Measurements from ENCODE around the gene FBXO21.

FBXO21 gene

GRCh38 chr12:117142094-117142493 is 48.2 kb downstream of the FBXO21 start:
- peaks cover 6 to 7% of the 10 kb centered on the region in 2 donors for H3K4me1 ChIP-seq (ENCODE audit: control insufficient read depth in 1 of 2, insufficient read depth in 2 of 2, low read length in 2 of 2)
- H3K9me3 ChIP-seq (ENCODE audit: control insufficient read depth in 1 of 2, low read length in 2 of 2) = no peaks in the 10 kb centered on the region
- H3K27me3 ChIP-seq (ENCODE audit: control insufficient read depth in 1 of 2, insufficient read depth in 2 of 2, low read length in 2 of 2) = no peaks in the 10 kb centered on the region
- H3K4me3 ChIP-seq (ENCODE audit: low read depth in 1 of 2, low read length in 2 of 2) = no peak overlapping the region
- H3K36me3 ChIP-seq (ENCODE audit: control insufficient read depth in 1 of 2, insufficient read depth in 2 of 2, low read length in 2 of 2) = peaks cover 9 to 30% of the 10 kb centered on the region in 2 donors
- no peak overlapping the region for H3K27ac ChIP-seq (ENCODE audit: low read depth, low read length)
- no peak overlapping the region for H3K9ac ChIP-seq (ENCODE audit: low read depth in 1 of 2, low read length in 2 of 2)

DNA sequence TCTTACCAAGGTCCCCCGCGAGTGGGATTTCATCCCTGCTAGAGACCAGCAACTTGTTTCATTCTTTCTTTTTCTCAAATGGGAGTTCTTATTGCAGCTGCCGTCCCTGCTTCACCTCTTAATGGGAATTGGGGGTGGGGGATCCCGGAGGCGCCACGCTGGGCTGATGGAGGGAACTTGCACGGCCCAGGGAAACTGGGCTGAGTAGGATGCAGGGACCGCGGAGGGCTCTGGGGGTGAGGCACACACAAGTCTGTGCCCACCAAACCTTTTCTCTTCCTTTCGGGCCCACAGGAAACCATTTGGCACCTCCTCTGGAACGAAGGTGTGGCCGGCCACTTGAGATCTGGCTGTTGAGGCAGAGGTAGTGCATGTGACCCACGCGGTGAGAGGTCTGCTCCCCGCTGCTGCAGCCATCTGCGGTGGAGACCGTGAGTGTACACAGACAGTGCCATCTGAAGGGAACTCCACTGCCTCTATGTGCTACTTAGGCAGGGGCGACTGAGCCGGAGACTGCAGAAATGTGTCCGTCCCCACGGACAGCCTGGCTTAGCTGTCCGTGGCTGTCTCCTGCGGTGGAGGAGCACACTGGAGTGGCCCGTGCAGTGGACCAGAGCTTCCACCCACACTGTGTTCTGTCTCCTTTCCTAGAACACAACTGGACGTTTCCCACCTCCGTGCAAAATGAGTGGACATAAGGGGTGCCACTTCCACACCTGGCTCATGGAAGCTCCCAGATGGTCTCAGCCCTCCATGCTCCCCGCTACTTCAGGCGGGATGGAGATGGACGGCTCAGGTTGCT is 49.0 kb downstream of the FBXO21 start:
- H3K9me3 ChIP-seq (ENCODE audit: control insufficient read depth in 1 of 2, low read length in 2 of 2) = no peaks in the 10 kb centered on the region
- peaks cover 6 to 7% of the 10 kb centered on the region in 2 donors for H3K4me1 ChIP-seq (ENCODE audit: control insufficient read depth in 1 of 2, insufficient read depth in 2 of 2, low read length in 2 of 2)
- no peaks in the 10 kb centered on the region for H3K27me3 ChIP-seq (ENCODE audit: control insufficient read depth in 1 of 2, insufficient read depth in 2 of 2, low read length in 2 of 2)
- no peak overlapping the region for H3K9ac ChIP-seq (ENCODE audit: low read depth in 1 of 2, low read length in 2 of 2)
- no peak overlapping the region for H3K4me3 ChIP-seq (ENCODE audit: low read depth in 1 of 2, low read length in 2 of 2)
- no peak overlapping the region for H3K27ac ChIP-seq (ENCODE audit: low read depth, low read length)
- H3K36me3 ChIP-seq (ENCODE audit: control insufficient read depth in 1 of 2, insufficient read depth in 2 of 2, low read length in 2 of 2) = peaks cover 9 to 25% of the 10 kb centered on the region in 2 donors

DNA sequence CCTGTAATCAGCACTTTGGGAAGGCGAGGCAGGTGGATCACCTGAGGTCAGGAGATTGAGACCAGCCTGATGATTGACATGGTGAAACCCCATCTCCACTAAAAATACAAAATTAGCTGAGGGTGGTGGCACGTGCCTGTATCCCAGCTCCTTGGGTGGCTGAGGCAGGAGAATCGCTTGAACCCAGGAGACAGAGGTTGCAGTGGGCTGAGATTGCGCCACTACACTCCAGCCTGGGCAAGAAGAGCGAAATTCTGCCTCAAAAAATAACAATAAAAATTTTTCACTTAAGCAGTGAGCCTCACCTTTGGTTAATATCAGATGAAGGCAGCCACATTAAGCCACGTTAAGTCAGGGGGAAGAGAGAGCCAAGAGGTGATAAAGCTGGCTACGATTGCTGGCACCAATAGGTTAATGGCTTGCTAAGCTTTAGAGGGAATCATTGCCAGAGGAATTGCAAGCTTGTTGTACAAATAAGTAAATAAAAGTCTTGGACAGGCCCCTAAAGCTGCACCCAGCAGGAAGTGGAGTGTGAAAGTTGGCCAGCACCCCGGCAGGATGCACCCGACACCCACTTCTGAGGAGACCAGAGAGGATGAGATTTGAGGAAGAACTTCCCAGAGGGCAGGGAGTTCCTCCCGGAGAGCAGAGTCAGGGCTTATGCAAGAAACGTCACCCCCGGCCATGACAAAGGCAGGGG is 49.7 kb downstream of the FBXO21 start:
- no peak overlapping the region for H3K27ac ChIP-seq (ENCODE audit: low read depth, low read length)

GRCh38 chr12:117139025-117139717 is 51.1 kb downstream of the FBXO21 start:
- Histone ChIP-seq H3K27ac (ENCODE audit: low read depth, low read length) (no peak overlapping the region), H3K27me3 (ENCODE audit: control insufficient read depth in 1 of 2, insufficient read depth in 2 of 2, low read length in 2 of 2) (no peaks in the 10 kb centered on the region), H3K9ac (ENCODE audit: low read depth in 1 of 2, low read length in 2 of 2) (no peak overlapping the region), H3K4me3 (ENCODE audit: low read depth in 1 of 2, low read length in 2 of 2) (no peak overlapping the region), H3K36me3 (ENCODE audit: control insufficient read depth in 1 of 2, insufficient read depth in 2 of 2, low read length in 2 of 2) (peaks cover 1 to 7% of the 10 kb centered on the region in 2 donors), H3K4me1 (ENCODE audit: control insufficient read depth in 1 of 2, insufficient read depth in 2 of 2, low read length in 2 of 2) (peaks cover 6 to 7% of the 10 kb centered on the region in 2 donors), H3K9me3 (ENCODE audit: control insufficient read depth in 1 of 2, low read length in 2 of 2) (no peaks in the 10 kb centered on the region)

More for the DNA sequence above, 49.7 kb downstream of the FBXO21 start:
- Histone ChIP-seq H3K36me3 (ENCODE audit: control insufficient read depth in 1 of 2, insufficient read depth in 2 of 2, low read length in 2 of 2) (peaks cover 9 to 17% of the 10 kb centered on the region in 2 donors), H3K4me1 (ENCODE audit: control insufficient read depth in 1 of 2, insufficient read depth in 2 of 2, low read length in 2 of 2) (peaks cover 6 to 7% of the 10 kb centered on the region in 2 donors), H3K4me3 (ENCODE audit: low read depth in 1 of 2, low read length in 2 of 2) (no peak overlapping the region), H3K9ac (ENCODE audit: low read depth in 1 of 2, low read length in 2 of 2) (no peak overlapping the region), H3K9me3 (ENCODE audit: control insufficient read depth in 1 of 2, low read length in 2 of 2) (no peaks in the 10 kb centered on the region), H3K27me3 (ENCODE audit: control insufficient read depth in 1 of 2, insufficient read depth in 2 of 2, low read length in 2 of 2) (no peaks in the 10 kb centered on the region)

DNA sequence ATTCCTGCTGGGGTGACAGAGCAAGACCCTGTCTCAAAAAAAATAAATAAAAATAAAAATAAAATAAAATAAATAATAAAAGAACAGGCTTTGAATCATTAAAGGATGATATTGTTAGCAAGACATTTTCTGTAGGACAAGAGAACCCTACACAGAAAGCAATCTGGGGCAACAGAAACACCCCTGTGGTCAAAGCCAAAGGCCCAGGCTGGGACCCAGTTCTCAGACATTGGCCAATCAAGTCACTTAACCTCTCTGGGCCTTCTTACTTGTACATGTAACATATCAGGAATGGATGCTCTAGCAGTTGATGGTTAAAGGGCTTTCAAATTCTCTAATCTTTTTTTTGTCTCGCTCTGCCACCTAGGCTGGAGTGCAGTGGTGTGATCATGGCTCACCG is 55.5 kb downstream of the FBXO21 start:
- Histone ChIP-seq H3K27ac (ENCODE audit: low read depth, low read length) (no peak overlapping the region), H3K4me1 (ENCODE audit: control insufficient read depth in 1 of 2, insufficient read depth in 2 of 2, low read length in 2 of 2) (no peaks in the 10 kb centered on the region), H3K4me3 (ENCODE audit: low read depth in 1 of 2, low read length in 2 of 2) (no peak overlapping the region), H3K27me3 (ENCODE audit: control insufficient read depth in 1 of 2, insufficient read depth in 2 of 2, low read length in 2 of 2) (no peaks in the 10 kb centered on the region), H3K9me3 (ENCODE audit: control insufficient read depth in 1 of 2, low read length in 2 of 2) (no peaks in the 10 kb centered on the region), H3K9ac (ENCODE audit: low read depth in 1 of 2, low read length in 2 of 2) (no peak overlapping the region), H3K36me3 (ENCODE audit: control insufficient read depth in 1 of 2, insufficient read depth in 2 of 2, low read length in 2 of 2) (no peaks in the 10 kb centered on the region)

DNA sequence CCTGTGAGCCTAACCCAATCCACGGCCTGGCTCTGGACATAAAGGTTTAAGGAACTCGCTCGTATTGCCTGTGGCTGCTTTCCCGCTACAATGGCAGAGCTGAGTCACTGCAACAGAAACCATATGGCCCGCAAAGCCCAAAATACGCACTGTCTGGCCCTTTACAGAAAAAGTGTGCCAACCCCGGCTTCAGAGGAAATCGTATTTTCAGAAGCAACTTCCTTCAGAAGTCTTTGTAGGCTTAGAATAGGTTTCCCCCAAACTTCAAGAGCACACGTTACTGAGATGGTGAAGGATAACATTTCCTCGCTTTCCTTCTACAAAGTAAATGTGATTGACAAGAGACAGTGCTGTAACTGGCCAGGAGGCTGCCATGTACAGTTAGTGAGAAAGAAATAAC is 56.2 kb downstream of the FBXO21 start:
- Histone ChIP-seq H3K36me3 (ENCODE audit: control insufficient read depth in 1 of 2, insufficient read depth in 2 of 2, low read length in 2 of 2) (no peaks in the 10 kb centered on the region), H3K9ac (ENCODE audit: low read depth in 1 of 2, low read length in 2 of 2) (no peak overlapping the region), H3K27me3 (ENCODE audit: control insufficient read depth in 1 of 2, insufficient read depth in 2 of 2, low read length in 2 of 2) (no peaks in the 10 kb centered on the region), H3K4me3 (ENCODE audit: low read depth in 1 of 2, low read length in 2 of 2) (no peak overlapping the region), H3K4me1 (ENCODE audit: control insufficient read depth in 1 of 2, insufficient read depth in 2 of 2, low read length in 2 of 2) (no peaks in the 10 kb centered on the region), H3K9me3 (ENCODE audit: control insufficient read depth in 1 of 2, low read length in 2 of 2) (no peaks in the 10 kb centered on the region), H3K27ac (ENCODE audit: low read depth, low read length) (no peak overlapping the region)

GRCh38 chr12:117130801-117131200 is 59.5 kb downstream of the FBXO21 start:
- no peaks in the 10 kb centered on the region for H3K4me1 ChIP-seq (ENCODE audit: control insufficient read depth in 1 of 2, insufficient read depth in 2 of 2, low read length in 2 of 2)
- no peak overlapping the region for H3K4me3 ChIP-seq (ENCODE audit: low read depth in 1 of 2, low read length in 2 of 2)
- H3K27me3 ChIP-seq (ENCODE audit: control insufficient read depth in 1 of 2, insufficient read depth in 2 of 2, low read length in 2 of 2) = no peaks in the 10 kb centered on the region
- peaks cover 0 to 10% of the 10 kb centered on the region in 2 donors for H3K9me3 ChIP-seq (ENCODE audit: control insufficient read depth in 1 of 2, low read length in 2 of 2)
- H3K36me3 ChIP-seq (ENCODE audit: control insufficient read depth in 1 of 2, insufficient read depth in 2 of 2, low read length in 2 of 2) = no peaks in the 10 kb centered on the region
- H3K27ac ChIP-seq (ENCODE audit: low read depth, low read length) = no peak overlapping the region
- H3K9ac ChIP-seq (ENCODE audit: low read depth in 1 of 2, low read length in 2 of 2) = no peak overlapping the region

DNA sequence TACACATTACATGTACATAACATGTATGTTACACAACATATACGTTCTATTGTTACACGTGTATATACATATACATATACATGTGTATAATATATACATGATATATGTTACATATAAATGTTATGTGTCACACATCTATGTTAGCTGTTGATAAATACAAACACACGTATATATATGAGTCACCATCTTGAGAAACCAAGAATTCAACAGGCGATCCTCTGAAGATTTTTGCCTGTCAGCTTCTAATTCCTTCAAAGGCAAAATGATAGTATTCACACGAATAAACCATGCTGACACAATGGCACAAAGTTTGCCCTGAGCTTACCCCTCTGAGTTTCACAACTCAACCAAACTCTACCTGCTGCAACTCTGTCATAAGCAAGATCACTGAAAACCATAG is 60.9 kb downstream of the FBXO21 start:
- H3K9me3 ChIP-seq (ENCODE audit: control insufficient read depth in 1 of 2, low read length in 2 of 2) = peaks cover 0 to 10% of the 10 kb centered on the region in 2 donors
- no peak overlapping the region for H3K9ac ChIP-seq (ENCODE audit: low read depth in 1 of 2, low read length in 2 of 2)
- H3K27ac ChIP-seq (ENCODE audit: low read depth, low read length) = no peak overlapping the region
- no peaks in the 10 kb centered on the region for H3K4me1 ChIP-seq (ENCODE audit: control insufficient read depth in 1 of 2, insufficient read depth in 2 of 2, low read length in 2 of 2)
- no peak overlapping the region for H3K4me3 ChIP-seq (ENCODE audit: low read depth in 1 of 2, low read length in 2 of 2)
- no peaks in the 10 kb centered on the region for H3K27me3 ChIP-seq (ENCODE audit: control insufficient read depth in 1 of 2, insufficient read depth in 2 of 2, low read length in 2 of 2)
- no peaks in the 10 kb centered on the region for H3K36me3 ChIP-seq (ENCODE audit: control insufficient read depth in 1 of 2, insufficient read depth in 2 of 2, low read length in 2 of 2)

DNA sequence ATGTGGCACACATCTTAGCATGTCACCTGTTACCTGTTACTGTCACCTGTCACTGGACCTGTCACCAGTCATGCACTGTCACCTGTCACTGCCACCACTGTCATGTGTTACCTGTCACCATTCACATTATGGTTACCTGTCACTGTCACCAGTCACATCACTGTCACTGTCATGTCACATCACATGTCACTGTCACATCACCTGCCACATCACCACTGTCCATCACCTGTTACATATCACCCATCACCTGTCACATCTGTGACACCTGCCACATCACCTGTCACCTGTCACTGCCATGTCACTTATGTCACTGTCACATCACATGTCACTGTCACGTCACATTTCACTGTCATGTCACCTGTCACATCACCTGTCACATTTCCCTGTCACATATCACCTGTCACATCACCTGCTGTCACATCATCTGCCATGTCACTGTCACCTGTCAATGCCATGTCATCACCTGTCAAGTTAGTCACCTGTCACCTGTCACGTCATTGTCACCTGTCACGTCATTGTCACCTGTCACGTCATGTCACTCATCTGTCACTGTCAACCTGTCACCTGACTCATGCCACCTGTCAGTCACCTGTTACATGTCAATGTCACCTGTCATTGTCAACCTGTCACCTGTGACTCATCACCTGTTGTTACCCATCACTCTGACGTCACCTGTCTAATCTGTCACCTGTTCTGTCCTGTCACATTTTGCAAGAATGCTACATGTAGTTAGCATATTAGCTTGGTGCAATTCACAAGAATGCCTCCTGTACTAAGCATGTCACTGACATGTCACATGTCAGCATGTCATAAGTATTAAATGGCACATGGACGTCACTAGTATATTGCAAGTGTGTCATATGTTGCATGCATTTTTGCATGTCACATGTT is 62.1 kb downstream of the FBXO21 start:
- H3K9me3 ChIP-seq (ENCODE audit: control insufficient read depth in 1 of 2, low read length in 2 of 2) = peaks cover 0 to 10% of the 10 kb centered on the region in 2 donors
- H3K4me3 ChIP-seq (ENCODE audit: low read depth in 1 of 2, low read length in 2 of 2) = no peak overlapping the region
- no peaks in the 10 kb centered on the region for H3K36me3 ChIP-seq (ENCODE audit: control insufficient read depth in 1 of 2, insufficient read depth in 2 of 2, low read length in 2 of 2)
- no peak overlapping the region for H3K27ac ChIP-seq (ENCODE audit: low read depth, low read length)
- no peaks in the 10 kb centered on the region for H3K27me3 ChIP-seq (ENCODE audit: control insufficient read depth in 1 of 2, insufficient read depth in 2 of 2, low read length in 2 of 2)
- no peak overlapping the region for H3K9ac ChIP-seq (ENCODE audit: low read depth in 1 of 2, low read length in 2 of 2)
- H3K4me1 ChIP-seq (ENCODE audit: control insufficient read depth in 1 of 2, insufficient read depth in 2 of 2, low read length in 2 of 2) = no peaks in the 10 kb centered on the region
